Measurements from ENCODE around the gene NTF3. TPM values are rescaled to one million over a fixed set of nuclear protein-coding genes. Genes with fewer than 3 reads are reported as not detected.

Gene NTF3
- total RNA-seq, 1 experiment from 2014 or later = not detected

DNA sequence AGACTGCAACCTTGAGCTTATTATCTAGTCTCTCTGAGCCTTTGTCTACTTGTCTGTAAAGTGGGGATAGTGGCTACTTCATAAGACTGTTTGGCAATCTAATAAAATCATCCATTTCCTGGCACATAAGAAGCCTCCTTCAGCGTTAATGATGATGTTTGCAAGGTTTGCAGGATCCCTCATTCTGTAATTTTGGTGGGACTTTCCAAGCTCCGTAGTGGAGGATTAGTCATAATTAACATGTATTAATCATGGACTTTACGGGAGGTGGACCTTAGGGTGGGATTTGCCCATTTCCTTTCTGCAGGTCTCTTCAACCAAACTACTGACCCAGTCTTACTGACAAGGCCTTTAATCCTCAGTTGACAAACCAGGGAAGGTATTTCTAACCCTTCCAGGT lies 66.2 kb downstream of the NTF3 start:
- intact Hi-C loops (cut with micrococcal nuclease) = no loop called here
- Histone ChIP-seq H3K27ac (ENCODE audit: low read depth, low read length) (no peak overlapping the region), H2AFZ (ENCODE audit: low read depth, low read length, poor library complexity, severe bottlenecking) (no peak overlapping the region), H3K9me2 (ENCODE audit: insufficient read depth) (no peaks in the 10 kb centered on the region), H4K20me1 (ENCODE audit: insufficient read depth) (no peaks in the 10 kb centered on the region), H3K27me3 (ENCODE audit: insufficient read depth, low read length) (peaks cover 53% of the 10 kb centered on the region; the same call in 1 of the 2 replicates), H3K4me2 (ENCODE audit: low read length) (no peak overlapping the region), H3K79me2 (ENCODE audit: insufficient read depth, low read length) (no peaks in the 10 kb centered on the region), H3K4me3 (replicated peaks in 1 of 2; ENCODE audit: low read depth in 1 of 2, low read length in 2 of 2) (no peak overlapping the region), H3K9me3 (ENCODE audit: control insufficient read depth in 1 of 2, insufficient read depth in 1 of 2, low read depth in 1 of 2, low read length in 2 of 2) (no peaks in the 10 kb centered on the region), H3K36me3 (ENCODE audit: control insufficient read depth in 1 of 2, insufficient read depth in 2 of 2, low read length in 2 of 2) (no peaks in the 10 kb centered on the region), H3K4me1 (ENCODE audit: control insufficient read depth in 1 of 2, insufficient read depth in 2 of 2, low read length in 2 of 2) (no peaks in the 10 kb centered on the region), H3K9ac (ENCODE audit: low read length) (no peak overlapping the region)
- DNase-seq (ENCODE audit: low read depth, low spot score) (no peak), ATAC-seq (no peak)
- CTCF ChIA-PET = no interaction called here
- POLR2A ChIA-PET = no interaction called here
- TF ChIP-seq RAD21 (IDR thresholded peaks at IDR 0.05; ENCODE audit: low read depth) (no peak), YY1 (IDR thresholded peaks at IDR 0.05; ENCODE audit: extremely low read depth, insufficient replicate concordance, low read depth, low read length) (no peak)
- TF ChIP-seq, protein P1, sequence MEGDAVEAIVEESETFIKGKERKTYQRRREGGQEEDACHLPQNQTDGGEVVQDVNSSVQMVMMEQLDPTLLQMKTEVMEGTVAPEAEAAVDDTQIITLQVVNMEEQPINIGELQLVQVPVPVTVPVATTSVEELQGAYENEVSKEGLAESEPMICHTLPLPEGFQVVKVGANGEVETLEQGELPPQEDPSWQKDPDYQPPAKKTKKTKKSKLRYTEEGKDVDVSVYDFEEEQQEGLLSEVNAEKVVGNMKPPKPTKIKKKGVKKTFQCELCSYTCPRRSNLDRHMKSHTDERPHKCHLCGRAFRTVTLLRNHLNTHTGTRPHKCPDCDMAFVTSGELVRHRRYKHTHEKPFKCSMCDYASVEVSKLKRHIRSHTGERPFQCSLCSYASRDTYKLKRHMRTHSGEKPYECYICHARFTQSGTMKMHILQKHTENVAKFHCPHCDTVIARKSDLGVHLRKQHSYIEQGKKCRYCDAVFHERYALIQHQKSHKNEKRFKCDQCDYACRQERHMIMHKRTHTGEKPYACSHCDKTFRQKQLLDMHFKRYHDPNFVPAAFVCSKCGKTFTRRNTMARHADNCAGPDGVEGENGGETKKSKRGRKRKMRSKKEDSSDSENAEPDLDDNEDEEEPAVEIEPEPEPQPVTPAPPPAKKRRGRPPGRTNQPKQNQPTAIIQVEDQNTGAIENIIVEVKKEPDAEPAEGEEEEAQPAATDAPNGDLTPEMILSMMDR (IDR thresholded peaks at IDR 0.05 in 2 of 3, conservative IDR thresholded peaks at IDR 0.05 in 1 of 3; ENCODE audit: borderline replicate concordance in 1 of 3, insufficient read depth in 1 of 3, low read depth in 2 of 3, low read length in 2 of 3) = no peak
- TF ChIP-seq, protein P2, sequence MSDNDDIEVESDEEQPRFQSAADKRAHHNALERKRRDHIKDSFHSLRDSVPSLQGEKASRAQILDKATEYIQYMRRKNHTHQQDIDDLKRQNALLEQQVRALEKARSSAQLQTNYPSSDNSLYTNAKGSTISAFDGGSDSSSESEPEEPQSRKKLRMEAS (IDR thresholded peaks at IDR 0.05) = no peak
- RAD21 ChIA-PET (ENCODE audit: low non-redundant PET in 1 of 2, low total read pairs in 2 of 2, uncharacterized antibody in 2 of 2, unreplicated experiment in 2 of 2) = no interaction called here
- no TSS peak for BruUV-seq (replicated peaks)

DNA sequence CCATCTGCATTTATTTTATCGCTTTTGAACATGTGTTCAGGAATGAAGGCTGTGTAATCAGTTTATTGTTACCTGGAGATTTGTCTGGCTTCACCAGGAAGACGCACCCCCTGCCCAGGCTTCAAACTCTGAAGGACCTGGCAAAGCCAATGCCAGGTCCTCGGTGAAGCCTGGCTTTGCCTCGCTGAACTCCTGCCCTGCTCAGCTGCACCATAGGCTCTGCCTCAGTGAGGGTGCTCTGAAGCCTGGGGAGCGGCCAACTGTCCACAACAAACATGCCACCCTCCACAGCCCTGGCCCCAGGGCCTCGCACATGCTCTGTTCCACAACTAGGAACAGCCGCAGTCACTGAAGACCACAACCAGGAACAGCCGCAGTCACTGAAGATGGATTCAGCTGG lies 66.9 kb downstream of the NTF3 start:
- H3K9ac ChIP-seq (ENCODE audit: low read length) = no peak overlapping the region
- no peak for DNase-seq (ENCODE audit: low read depth, low spot score)
- no peak overlapping the region for H3K27ac ChIP-seq (ENCODE audit: low read depth, low read length)
- no TSS peak for BruUV-seq (replicated peaks)
- H3K9me3 ChIP-seq (ENCODE audit: control insufficient read depth in 1 of 2, insufficient read depth in 1 of 2, low read depth in 1 of 2, low read length in 2 of 2) = no peaks in the 10 kb centered on the region
- H3K4me2 ChIP-seq (ENCODE audit: low read length) = no peak overlapping the region
- no peak overlapping the region for H2AFZ ChIP-seq (ENCODE audit: low read depth, low read length, poor library complexity, severe bottlenecking)
- no peaks in the 10 kb centered on the region for H3K4me1 ChIP-seq (ENCODE audit: control insufficient read depth in 1 of 2, insufficient read depth in 2 of 2, low read length in 2 of 2)
- H3K79me2 ChIP-seq (ENCODE audit: insufficient read depth, low read length) = no peaks in the 10 kb centered on the region
- ChIA-PET CTCF (no interaction called here), RAD21 (ENCODE audit: low non-redundant PET in 1 of 2, low total read pairs in 2 of 2, uncharacterized antibody in 2 of 2, unreplicated experiment in 2 of 2) (no interaction called here), POLR2A (no interaction called here)
- H3K36me3 ChIP-seq (ENCODE audit: control insufficient read depth in 1 of 2, insufficient read depth in 2 of 2, low read length in 2 of 2) = no peaks in the 10 kb centered on the region
- H3K4me3 ChIP-seq (replicated peaks in 1 of 2; ENCODE audit: low read depth in 1 of 2, low read length in 2 of 2) = no peak overlapping the region
- H3K27me3 ChIP-seq (ENCODE audit: insufficient read depth, low read length) = peaks cover 56% of the 10 kb centered on the region; the same call in 1 of the 2 replicates
- ATAC-seq = no peak
- no peaks in the 10 kb centered on the region for H3K9me2 ChIP-seq (ENCODE audit: insufficient read depth)
- intact Hi-C loops (cut with micrococcal nuclease) = no loop called here
- no peaks in the 10 kb centered on the region for H4K20me1 ChIP-seq (ENCODE audit: insufficient read depth)
- TF ChIP-seq ELF1 (IDR thresholded peaks at IDR 0.05; ENCODE audit: borderline replicate concordance, low read depth) (no peak), JUND (IDR thresholded peaks at IDR 0.05) (no peak), ZNF274 (IDR thresholded peaks at IDR 0.05; ENCODE audit: low read depth, low read length) (no peak), ZFX (IDR thresholded peaks at IDR 0.05) (no peak)
- TF ChIP-seq, protein P1 (IDR thresholded peaks at IDR 0.05 in 2 of 3, conservative IDR thresholded peaks at IDR 0.05 in 1 of 3; ENCODE audit: borderline replicate concordance in 1 of 3, insufficient read depth in 1 of 3, low read depth in 2 of 3, low read length in 2 of 3) = no peak
- TF ChIP-seq, protein P3, sequence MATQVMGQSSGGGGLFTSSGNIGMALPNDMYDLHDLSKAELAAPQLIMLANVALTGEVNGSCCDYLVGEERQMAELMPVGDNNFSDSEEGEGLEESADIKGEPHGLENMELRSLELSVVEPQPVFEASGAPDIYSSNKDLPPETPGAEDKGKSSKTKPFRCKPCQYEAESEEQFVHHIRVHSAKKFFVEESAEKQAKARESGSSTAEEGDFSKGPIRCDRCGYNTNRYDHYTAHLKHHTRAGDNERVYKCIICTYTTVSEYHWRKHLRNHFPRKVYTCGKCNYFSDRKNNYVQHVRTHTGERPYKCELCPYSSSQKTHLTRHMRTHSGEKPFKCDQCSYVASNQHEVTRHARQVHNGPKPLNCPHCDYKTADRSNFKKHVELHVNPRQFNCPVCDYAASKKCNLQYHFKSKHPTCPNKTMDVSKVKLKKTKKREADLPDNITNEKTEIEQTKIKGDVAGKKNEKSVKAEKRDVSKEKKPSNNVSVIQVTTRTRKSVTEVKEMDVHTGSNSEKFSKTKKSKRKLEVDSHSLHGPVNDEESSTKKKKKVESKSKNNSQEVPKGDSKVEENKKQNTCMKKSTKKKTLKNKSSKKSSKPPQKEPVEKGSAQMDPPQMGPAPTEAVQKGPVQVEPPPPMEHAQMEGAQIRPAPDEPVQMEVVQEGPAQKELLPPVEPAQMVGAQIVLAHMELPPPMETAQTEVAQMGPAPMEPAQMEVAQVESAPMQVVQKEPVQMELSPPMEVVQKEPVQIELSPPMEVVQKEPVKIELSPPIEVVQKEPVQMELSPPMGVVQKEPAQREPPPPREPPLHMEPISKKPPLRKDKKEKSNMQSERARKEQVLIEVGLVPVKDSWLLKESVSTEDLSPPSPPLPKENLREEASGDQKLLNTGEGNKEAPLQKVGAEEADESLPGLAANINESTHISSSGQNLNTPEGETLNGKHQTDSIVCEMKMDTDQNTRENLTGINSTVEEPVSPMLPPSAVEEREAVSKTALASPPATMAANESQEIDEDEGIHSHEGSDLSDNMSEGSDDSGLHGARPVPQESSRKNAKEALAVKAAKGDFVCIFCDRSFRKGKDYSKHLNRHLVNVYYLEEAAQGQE (IDR thresholded peaks at IDR 0.05; ENCODE audit: low read depth) = no peak
